GM12801 (cell line): ENCODE data around the gene GOLIM4.

Experiments used
- CTCF ChIP-seq: IDR thresholded peaks from one replicate; pipeline ENCODE4 v1.5.1; 2011; ENCODE audit warnings: control low read depth; ENCODE audit not compliant: insufficient read length; ENCODE audit errors: extremely low read depth

GOLIM4 gene

GRCh38 chr3:167992381-167992780 is 103.3 kb downstream of the GOLIM4 start:
- TF ChIP-seq CTCF = no peak

- TF ChIP-seq CTCF = no peak
Measured at GRCh38 chr3:167991213-167991612, 104.5 kb downstream of the GOLIM4 start.

GRCh38 chr3:167989999-167990398 is 105.7 kb downstream of the GOLIM4 start:
- no peak for TF ChIP-seq CTCF

- TF ChIP-seq CTCF = no peak
Measured at GRCh38 chr3:167989066-167989465, 106.7 kb downstream of the GOLIM4 start.

GRCh38 chr3:167983583-167983982 is 112.1 kb downstream of the GOLIM4 start:
- no peak for TF ChIP-seq CTCF

- no peak for TF ChIP-seq CTCF
Measured at GRCh38 chr3:167978486-167978885, 117.2 kb downstream of the GOLIM4 start.

- no peak for TF ChIP-seq CTCF
Measured at GRCh38 chr3:167978071-167978470, 117.7 kb downstream of the GOLIM4 start.
